ENCODE data around the gene MAP4K5.
A peak's percentile ranks its signal among the peaks of the same experiment; 100 is the strongest.

MAP4K5 gene

GRCh38 chr14:50533806-50534205 lies 1.4 kb upstream of the MAP4K5 start:
- DNase-seq (ENCODE audit: low spot score), result no peak
- in situ Hi-C loops (cut with MboI; ENCODE audit: low pct_unique_long_range_greater_than_20kb, low sequenced_read_pairs, unreplicated experiment), result loop anchor here (25.0 kb wide), 1 partner anchor 672 kb away; the partner anchor contains the start of gene NEMF
- no peak for TF ChIP-seq CTCF (IDR thresholded peaks at IDR 0.05; ENCODE audit: extremely low read depth, insufficient read depth, missing control alignments)

GRCh38 chr14:50533241-50533705 lies 904 bp upstream of the MAP4K5 start:
- no peak for DNase-seq (ENCODE audit: low spot score)
- in situ Hi-C loops (cut with MboI; ENCODE audit: low pct_unique_long_range_greater_than_20kb, low sequenced_read_pairs, unreplicated experiment), result loop anchor here (25.0 kb wide), 1 partner anchor 671 kb away; the partner anchor contains the start of gene NEMF
- TF ChIP-seq CTCF (IDR thresholded peaks at IDR 0.05; ENCODE audit: extremely low read depth, insufficient read depth, missing control alignments), result no peak

GRCh38 chr14:50531595-50532501 lies 521 bp downstream of the MAP4K5 start:
- in situ Hi-C loops (cut with MboI; ENCODE audit: low pct_unique_long_range_greater_than_20kb, low sequenced_read_pairs, unreplicated experiment), result loop anchor here (25.0 kb wide), 1 partner anchor 670 kb away; the partner anchor contains the start of gene NEMF
- no peak for TF ChIP-seq CTCF (IDR thresholded peaks at IDR 0.05; ENCODE audit: extremely low read depth, insufficient read depth, missing control alignments)
- DNase-seq (ENCODE audit: low spot score), result peak; percentile 42

- in situ Hi-C loops (cut with MboI; ENCODE audit: low pct_unique_long_range_greater_than_20kb, low sequenced_read_pairs, unreplicated experiment), result loop anchor here (25.0 kb wide), 1 partner anchor 669 kb away; the partner anchor contains the start of gene NEMF
- DNase-seq (ENCODE audit: low spot score), result no peak
Observed at GRCh38 chr14:50530794-50531365, 1.5 kb downstream of the MAP4K5 start.

GRCh38 chr14:50530358-50530757 lies 2.0 kb downstream of the MAP4K5 start:
- in situ Hi-C loops (cut with MboI; ENCODE audit: low pct_unique_long_range_greater_than_20kb, low sequenced_read_pairs, unreplicated experiment), result loop anchor here (25.0 kb wide), 1 partner anchor 668 kb away; the partner anchor contains the start of gene NEMF
- DNase-seq (ENCODE audit: low spot score), result no peak
- no peak for TF ChIP-seq CTCF (IDR thresholded peaks at IDR 0.05; ENCODE audit: extremely low read depth, insufficient read depth, missing control alignments)

More at GRCh38 chr14:50530794-50531365, 1.5 kb downstream of the MAP4K5 start:
- TF ChIP-seq CTCF (IDR thresholded peaks at IDR 0.05; ENCODE audit: extremely low read depth, insufficient read depth, missing control alignments), result no peak
